NOMO-1 treated with dmso at 0.1 percent for 144 hours (cell line): Measurements from ENCODE around the gene KANK4.
A peak's percentile ranks its signal among the peaks of the same experiment; 100 is the strongest.
"Not testable (repeated sequence)": the region's sequence is repeated elsewhere in the genome, so short reads cannot be mapped to it uniquely, and the experiment has no call there.

ENCODE experiments used
- DNase-seq: peaks from one replicate; lab custom pipeline; 2025; ENCODE audit not compliant: unreplicated experiment; lab: John Stamatoyannopoulos, UW

KANK4 gene

GRCh38 chr1:62240651-62241370, 78.4 kb downstream of the KANK4 start:
- DNase-seq, result no peak

- DNase-seq, result not testable (repeated sequence)
Observed at GRCh38 chr1:62239652-62240403, 79.4 kb downstream of the KANK4 start.

DNA sequence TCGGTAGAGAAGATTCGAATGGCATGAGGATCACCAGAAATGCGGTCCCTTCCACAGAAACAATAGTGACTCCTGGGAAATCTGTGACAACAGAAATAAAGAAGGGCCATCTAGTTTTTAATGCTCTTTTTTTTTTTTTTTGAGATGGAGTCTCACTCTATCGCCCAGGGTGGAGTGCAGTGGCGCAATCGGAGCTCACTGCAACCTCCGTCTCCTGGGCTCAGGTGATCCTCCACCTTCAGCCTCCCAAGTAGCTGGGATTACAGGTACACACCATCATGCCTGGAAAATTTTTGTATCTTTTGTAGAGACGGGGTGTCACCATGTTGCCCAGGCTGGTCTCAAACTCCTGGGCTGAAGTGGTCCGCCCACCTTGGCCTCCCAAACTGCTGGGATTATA, 80.7 kb downstream of the KANK4 start:
- no peak for DNase-seq

- DNase-seq, result no peak
Observed at GRCh38 chr1:62237950-62238374, 81.3 kb downstream of the KANK4 start.

DNA sequence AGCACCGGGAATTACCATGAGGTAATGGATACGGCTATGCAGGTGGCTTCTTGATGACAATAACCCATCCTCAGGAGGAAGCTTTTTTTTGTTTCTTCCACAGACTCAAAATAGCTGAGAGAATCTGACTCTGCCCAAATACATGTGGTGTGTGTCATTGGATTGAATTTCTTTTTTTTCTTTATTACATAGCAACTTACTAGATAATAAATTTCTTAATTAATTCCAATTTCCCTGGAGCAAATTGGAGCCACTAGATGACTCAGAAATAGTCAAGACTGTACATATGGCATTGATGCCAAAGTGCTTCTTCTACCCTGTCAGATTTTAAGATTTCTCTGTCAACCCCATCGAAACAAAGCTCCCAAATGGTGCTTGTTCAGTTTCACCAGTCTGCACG, 81.9 kb downstream of the KANK4 start:
- DNase-seq, result no peak

GRCh38 chr1:62235576-62235975, 83.7 kb downstream of the KANK4 start:
- DNase-seq, result no peak

DNA sequence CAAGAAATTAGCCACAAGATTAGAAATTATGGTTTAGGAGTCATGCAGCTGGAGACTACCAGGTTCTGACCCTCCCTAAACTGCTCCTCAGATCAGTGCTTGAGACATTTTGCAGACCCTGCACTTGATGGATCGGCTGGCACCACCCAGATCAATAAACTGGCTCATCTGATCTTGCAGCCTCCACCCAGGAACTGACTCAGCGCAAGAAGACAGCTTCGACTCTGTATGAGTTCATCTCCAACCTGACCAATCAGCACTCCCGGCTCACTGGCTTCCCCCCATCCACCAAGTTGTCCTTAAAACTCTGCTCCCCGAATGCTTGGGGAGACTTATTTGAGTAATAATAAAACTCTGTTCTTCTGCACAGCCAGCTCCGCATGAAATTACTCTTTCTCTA, 84.5 kb downstream of the KANK4 start:
- no peak for DNase-seq

DNA sequence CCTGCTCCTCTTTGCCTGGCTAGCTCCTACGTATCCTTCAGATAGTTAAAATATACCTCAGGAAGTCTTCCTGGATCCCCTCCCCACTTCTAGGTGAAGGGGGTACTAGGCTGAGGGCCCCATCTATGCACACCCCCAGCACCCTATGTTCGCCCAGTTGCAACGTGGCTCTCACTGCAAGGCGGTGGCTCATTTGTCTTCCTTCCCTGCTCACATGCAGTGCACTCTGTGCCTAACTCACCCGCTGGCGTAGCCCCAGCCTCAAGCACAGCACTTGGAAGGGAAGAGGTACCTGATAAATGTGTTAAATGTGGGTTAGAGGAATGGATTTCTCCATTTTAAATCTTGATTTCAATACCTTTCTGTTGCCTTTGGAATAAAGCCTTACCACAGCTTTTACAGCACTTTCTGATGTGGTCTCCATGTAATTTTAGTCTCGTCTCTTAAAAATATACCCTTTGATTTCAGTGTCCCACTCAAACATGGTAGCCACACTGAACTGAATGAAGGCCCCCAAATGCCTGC, 85.2 kb downstream of the KANK4 start:
- DNase-seq, result no peak

GRCh38 chr1:62232871-62233278, 86.4 kb downstream of the KANK4 start:
- DNase-seq, result peak; percentile 10

GRCh38 chr1:62230718-62231117, 88.5 kb downstream of the KANK4 start:
- DNase-seq, result no peak

DNA sequence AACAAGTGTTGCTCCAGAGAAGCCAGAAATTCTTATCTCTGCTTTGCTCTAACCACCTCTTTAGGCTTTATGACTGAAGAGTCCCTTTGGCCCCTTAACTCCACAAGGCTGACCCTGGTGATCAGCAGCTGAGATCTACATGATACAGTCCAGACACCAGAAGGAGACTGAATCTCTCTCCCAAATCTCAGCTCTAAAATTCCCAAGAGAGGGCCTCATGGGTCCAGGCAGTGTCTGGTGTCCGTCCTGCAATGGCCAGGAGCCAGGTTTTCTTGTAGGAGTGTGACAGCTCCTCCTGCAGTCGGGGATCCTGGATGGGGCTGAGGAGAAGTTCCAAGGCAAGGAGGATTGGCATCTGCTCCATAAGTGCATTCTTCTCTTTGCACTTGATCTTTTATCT, 89.3 kb downstream of the KANK4 start:
- no peak for DNase-seq

DNA sequence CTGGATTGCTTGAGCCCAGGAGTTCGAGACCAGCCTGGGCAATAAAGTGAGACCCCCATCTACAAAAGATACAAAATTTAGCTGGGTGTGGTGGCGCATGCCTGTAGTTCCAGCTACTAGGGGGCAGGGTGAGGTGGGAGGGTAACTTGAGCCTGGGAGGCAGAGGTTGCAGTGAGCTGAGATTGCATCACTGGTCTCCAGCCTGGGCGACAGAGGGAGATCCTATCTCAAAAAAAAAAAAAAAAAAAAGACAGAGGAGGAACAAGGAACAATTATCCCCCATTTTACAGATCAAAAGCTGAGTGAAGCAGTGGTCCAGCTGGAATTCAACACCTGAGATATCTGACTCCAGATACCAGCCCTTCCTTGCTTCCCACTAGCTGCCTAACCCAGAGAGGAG, 89.8 kb downstream of the KANK4 start:
- no peak for DNase-seq

DNA sequence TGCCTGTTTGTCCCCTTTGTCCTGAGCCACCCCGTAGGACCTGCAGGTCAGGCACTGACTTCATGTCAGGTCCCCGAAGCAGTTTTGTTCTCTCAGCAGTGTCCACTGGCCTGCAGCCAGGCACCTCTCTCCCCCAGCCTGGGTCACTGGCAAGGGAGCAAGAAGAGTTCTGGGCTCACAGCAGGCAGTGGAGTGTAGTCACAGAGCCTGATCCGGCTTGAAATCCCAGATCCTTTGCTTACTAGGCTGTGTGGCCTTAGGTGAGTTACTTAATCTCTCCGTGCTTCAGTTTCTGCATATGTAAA, 90.4 kb downstream of the KANK4 start:
- no peak for DNase-seq

DNA sequence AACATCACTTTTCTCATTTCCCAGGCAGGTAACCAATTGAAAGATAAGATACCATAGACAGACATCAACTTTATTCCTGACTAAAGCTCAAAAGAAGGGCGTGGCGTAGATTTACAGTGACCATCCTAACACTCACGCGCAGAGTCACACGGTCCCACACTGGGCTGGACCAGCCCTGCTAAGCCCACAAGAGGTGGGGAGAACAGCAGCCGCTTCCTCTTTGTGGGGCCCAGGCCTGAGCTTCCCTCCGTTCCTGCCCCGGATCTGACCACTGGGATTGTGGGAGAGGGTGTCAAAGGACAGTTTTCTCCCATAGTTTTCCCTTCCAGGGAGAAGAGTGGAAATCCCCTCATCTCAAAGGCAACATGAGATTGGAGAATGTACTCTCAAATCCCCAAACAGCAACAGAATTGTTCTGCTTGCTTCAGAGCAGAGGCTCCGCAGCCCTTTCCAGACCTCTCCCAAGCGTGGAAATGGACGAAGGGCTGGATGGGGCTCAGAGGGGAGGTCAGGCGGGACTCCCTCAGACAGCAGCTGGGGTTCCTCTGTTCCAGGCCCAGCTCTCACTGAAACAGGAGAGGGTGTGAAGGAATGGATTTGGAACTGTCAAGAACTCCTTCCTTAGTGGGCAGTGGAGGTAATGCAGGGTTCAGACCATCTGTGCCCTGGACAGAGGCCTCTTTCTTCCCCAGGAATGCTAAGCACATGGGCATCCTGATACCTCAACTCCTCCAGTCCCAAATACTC, 90.9 kb downstream of the KANK4 start:
- DNase-seq, result peak; percentile 24

DNA sequence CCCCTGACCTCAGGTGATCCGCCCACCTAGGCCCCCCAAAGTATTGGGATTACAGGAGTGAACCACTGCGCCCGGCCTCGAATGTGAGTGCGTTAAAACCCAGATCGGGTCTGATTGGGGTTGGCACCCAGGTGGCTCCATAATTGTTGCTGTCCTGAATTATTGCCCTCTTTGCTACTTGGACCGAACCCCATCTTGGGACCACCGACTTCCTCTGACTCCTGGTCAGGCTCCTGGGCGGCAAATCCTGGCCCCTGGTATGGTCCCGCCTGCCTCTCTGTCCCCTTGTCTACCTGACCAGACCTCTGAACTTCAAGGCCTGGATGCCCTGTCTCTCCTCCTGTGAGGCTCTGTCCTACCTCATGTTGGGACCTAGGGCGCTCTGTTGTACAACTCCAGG, 91.7 kb downstream of the KANK4 start:
- DNase-seq, result no peak

DNA sequence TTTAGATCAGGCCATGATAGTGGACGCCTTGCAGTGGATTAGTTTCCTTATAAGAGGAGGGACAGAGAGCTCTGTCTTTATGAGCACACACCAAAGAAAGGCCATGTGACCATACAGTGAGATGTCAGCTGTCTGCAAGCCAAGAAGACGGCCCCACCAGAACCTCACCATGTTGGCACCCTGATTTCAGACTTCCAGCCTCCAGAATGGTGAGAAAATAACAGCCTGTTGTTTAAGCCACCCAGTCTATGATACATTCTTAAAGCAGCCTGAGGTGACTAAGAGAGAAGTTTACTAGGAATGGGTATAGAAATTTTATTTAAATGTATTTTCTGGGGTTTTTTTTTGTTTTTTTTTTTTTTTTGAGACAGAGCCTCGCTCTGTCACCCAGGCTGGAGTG, 95.1 kb downstream of the KANK4 start:
- no peak for DNase-seq

- DNase-seq, result no peak
Observed at GRCh38 chr1:62222321-62222720, 96.9 kb downstream of the KANK4 start.

DNA sequence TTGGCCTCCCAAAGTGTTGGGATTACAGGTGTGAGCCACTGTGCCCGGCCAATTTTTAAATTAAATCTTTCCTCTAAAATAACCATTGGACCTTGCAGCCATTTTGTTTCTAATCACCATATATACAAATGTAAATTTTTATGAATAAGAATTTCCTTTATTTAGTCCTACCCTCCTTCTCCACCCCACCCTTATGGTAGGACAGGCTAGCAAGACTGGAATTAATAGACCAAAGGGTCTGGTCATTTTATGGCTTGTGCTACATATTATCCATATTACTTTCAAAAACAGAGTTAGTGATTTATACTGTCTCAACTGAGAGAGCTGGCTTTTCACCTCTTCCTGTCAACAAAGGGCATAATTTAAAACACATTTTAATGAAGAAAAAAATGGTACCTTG, 98.1 kb downstream of the KANK4 start:
- DNase-seq, result no peak

GRCh38 chr1:62220456-62220855, 98.8 kb downstream of the KANK4 start:
- not testable (repeated sequence) for DNase-seq

- no peak for DNase-seq
Observed at GRCh38 chr1:62218604-62219003, 100.6 kb downstream of the KANK4 start.

GRCh38 chr1:62213075-62213914, 105.9 kb downstream of the KANK4 start:
- no peak for DNase-seq
